Uterus (tissue), 4 donors: ENCODE measurements around the gene KMT2C. TPM values are rescaled to one million over a fixed set of nuclear protein-coding genes. Genes with fewer than 3 reads are reported as not detected.
"Not testable (repeated sequence)": the region's sequence is repeated elsewhere in the genome, so short reads cannot be mapped to it uniquely, and the experiment has no call there.

Experiments
- DNase-seq, 2 donors: peaks; one replicate each; pipeline ENCODE4 v3.0.0-alpha.2; 2019 to 2020
- H3K27ac ChIP-seq, 2 donors: fragments of 200-600 bp; sonication (generic); 1 replicate in 1 of 2; 2 replicates in 1 of 2; pipeline ENCODE4 v1.5.1; 2016 to 2018
- H3K27me3 ChIP-seq, 2 donors: fragments of 200-600 bp; sonication (generic); one replicate each; pipeline ENCODE4 v1.5.1; 2018 to 2019; ENCODE audit warnings: control low read depth in 1 of 2
- H3K36me3 ChIP-seq, 2 donors: fragments of 200-600 bp; sonication (generic); one replicate each; pipeline ENCODE4 v1.5.1; 2019; ENCODE audit warnings: control low read depth in 1 of 2
- H3K4me1 ChIP-seq, 2 donors: fragments of 200-600 bp; sonication (generic); one replicate each; pipeline ENCODE4 v1.5.1; 2018 to 2019; ENCODE audit warnings: control low read depth in 1 of 2
- H3K4me3 ChIP-seq, 2 donors: fragments of 200-600 bp; sonication (generic); 1 replicate in 1 of 2; 2 replicates in 1 of 2; pipeline ENCODE4 v1.5.1; 2018 to 2019; ENCODE audit warnings: mild to moderate bottlenecking in 1 of 2
- H3K9me3 ChIP-seq, 2 donors: fragments of 200-600 bp; sonication (generic); one replicate each; pipeline ENCODE4 v1.5.1; 2019; ENCODE audit warnings: control low read depth in 1 of 2
- CTCF ChIP-seq, 4 experiments: fragments of 200-600 bp in 2 of 4; fragments of 450-650 bp in 2 of 4; sonication (generic) in 2 of 4; IDR thresholded peaks; one replicate each; pipeline ENCODE4 v1.5.1; 2016 to 2019; ENCODE audit warnings: antibody characterized with exemption in 4 of 4, mild to moderate bottlenecking in 2 of 4, moderate library complexity in 1 of 4
- POLR2A ChIP-seq, 2 donors: fragments of 450-650 bp; IDR thresholded peaks; one replicate each; pipeline ENCODE4 v1.6.1; 2016; ENCODE audit warnings: antibody characterized with exemption in 2 of 2, mild to moderate bottlenecking in 1 of 2, moderate library complexity in 1 of 2
- intact Hi-C: fragments of 100-400 bp; cut with DNase I; formaldehyde crosslinking; loops from one replicate; pipeline ENCODE4 v1.15.1; 2023; ENCODE audit warnings: low total_unique reads
- total RNA-seq, 4 donors: library from RNA; depleted of rRNA in 3 of 4; stranded (reverse); fragments of >200 nt in 3 of 4; gene quantifications; one replicate each; pipeline versions ENCODE4 v1.1.0 to v1.2.4, GENCODE V29; 2014 to 2023
- donor health status: DM: yes; HTN: yes; CAD: no.

Gene KMT2C
- total RNA-seq, 4 donors from 2014 or later = 30.5 to 177 (median 90.0) TPM

GRCh38 chr7:152231089-152231488 is 204.7 kb downstream of the KMT2C start:
- Histone ChIP-seq H3K36me3 (no peaks in the 10 kb centered on the region), H3K27ac (no peak overlapping the region), H3K4me1 (no peaks in the 10 kb centered on the region), H3K4me3 (no peak overlapping the region), H3K27me3 (no peaks in the 10 kb centered on the region), H3K9me3 (no peaks in the 10 kb centered on the region)
- TF ChIP-seq POLR2A (IDR thresholded peaks at IDR 0.05) = no peak
- no peak for TF ChIP-seq CTCF (IDR thresholded peaks at IDR 0.05)
- no peak for DNase-seq
- intact Hi-C loops = no loop called here

- H3K4me1 ChIP-seq, intact Hi-C loops, H3K27me3 ChIP-seq, H3K4me3 ChIP-seq, H3K27ac ChIP-seq, DNase-seq, H3K9me3 ChIP-seq, H3K36me3 ChIP-seq: not testable (repeated sequence)
These were observed 216.2 kb downstream of the KMT2C start for GRCh38 chr7:152219556-152219955.

DNA sequence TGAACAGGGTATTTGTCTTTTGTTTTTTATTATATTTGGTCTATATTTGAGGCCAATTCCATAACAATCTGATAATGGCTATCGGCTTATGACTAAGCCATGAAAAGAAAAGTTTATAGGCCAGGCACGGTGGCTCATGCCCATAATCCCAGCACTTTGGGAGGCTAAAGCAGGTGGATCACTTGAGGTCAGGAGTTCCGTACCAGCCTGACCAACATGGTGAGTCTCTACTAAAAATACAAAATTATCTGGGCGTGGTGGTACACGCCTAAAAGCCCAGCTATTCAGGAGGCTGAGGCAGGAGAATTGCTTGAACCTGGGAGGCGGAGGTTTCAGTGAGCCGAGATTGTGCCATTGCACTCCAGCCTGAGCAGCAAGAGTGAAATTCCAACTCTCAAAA is 227.0 kb downstream of the KMT2C start:
- H3K4me1 ChIP-seq, H3K9me3 ChIP-seq, H3K4me3 ChIP-seq, H3K36me3 ChIP-seq, H3K27me3 ChIP-seq, DNase-seq, intact Hi-C loops, H3K27ac ChIP-seq: not testable (repeated sequence)

DNA sequence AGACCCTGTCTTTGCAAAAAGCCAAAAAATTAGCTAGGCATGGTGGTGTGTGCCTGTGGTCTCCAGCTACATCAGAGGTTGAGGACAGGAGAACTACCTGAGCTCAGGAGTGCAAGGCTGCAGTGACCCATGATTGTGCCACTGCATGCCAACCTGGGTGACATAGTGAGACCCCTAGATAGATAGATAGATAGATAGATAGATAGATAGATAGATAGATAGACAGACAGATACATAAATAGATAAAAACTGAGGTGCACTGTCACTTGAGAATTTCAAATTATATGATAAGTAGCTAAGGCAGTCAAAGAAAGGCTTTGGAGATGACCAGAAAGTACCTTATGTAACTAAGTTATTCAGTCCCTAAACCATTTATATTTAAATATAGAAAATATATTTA is 231.4 kb downstream of the KMT2C start:
- intact Hi-C loops, H3K4me1 ChIP-seq, H3K9me3 ChIP-seq, DNase-seq, H3K4me3 ChIP-seq, H3K36me3 ChIP-seq, H3K27ac ChIP-seq, H3K27me3 ChIP-seq: not testable (repeated sequence)

DNA sequence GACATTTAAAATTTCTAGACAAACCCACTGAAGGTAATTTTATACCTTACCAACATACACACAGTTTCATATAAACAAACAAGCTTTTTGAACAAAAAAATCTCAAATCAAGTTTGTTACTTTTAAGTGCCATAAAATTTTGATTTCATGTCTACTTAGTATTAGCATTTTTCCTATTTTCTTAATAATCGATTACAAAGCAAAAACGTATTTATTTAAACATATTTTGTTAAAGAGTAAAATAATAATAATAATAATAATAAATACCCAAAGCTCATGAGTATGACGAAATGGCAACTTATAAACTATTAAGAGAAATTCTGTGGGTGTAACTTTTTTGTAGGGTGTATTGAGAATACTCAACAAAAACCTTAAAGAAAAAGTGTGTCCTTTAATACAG is 232.7 kb downstream of the KMT2C start:
- Histone ChIP-seq H3K4me3 (no peak overlapping the region), H3K4me1 (no peaks in the 10 kb centered on the region), H3K27ac (no peak overlapping the region), H3K9me3 (no peaks in the 10 kb centered on the region), H3K27me3 (no peaks in the 10 kb centered on the region), H3K36me3 (no peaks in the 10 kb centered on the region)
- DNase-seq = no peak
- TF ChIP-seq POLR2A (IDR thresholded peaks at IDR 0.05) (no peak), CTCF (IDR thresholded peaks at IDR 0.05) (no peak)
- intact Hi-C loops = no loop called here

DNA sequence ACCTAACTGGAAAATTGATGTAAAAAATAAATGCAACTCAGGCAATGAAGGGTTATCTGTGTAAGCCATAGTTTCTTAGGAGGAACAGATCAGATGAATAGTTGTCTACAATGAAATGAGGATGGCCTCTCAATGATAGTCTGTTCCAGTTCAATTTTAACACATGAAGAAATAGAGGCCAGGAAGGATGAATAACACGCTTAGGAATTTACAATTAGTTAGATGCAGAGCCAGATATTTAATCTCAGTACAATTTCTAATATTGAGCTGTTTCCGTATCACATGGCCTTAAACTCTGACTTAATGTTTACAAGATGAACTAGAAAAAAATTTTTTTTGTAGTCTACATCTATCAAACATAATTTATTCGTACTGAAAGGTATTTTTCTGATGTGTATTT is 233.7 kb downstream of the KMT2C start:
- H3K9me3 ChIP-seq = no peaks in the 10 kb centered on the region
- H3K4me1 ChIP-seq = no peaks in the 10 kb centered on the region
- no peaks in the 10 kb centered on the region for H3K27me3 ChIP-seq
- H3K4me3 ChIP-seq = no peak overlapping the region
- intact Hi-C loops = no loop called here
- DNase-seq = no peak
- no peaks in the 10 kb centered on the region for H3K36me3 ChIP-seq
- TF ChIP-seq POLR2A (IDR thresholded peaks at IDR 0.05) (no peak), CTCF (IDR thresholded peaks at IDR 0.05) (no peak)
- H3K27ac ChIP-seq = peak overlapping the region in 1 of 2 donors; percentile 59

- TF ChIP-seq CTCF (IDR thresholded peaks at IDR 0.05) = no peak
- no peak for TF ChIP-seq POLR2A (IDR thresholded peaks at IDR 0.05)
- intact Hi-C loops = no loop called here
- H3K36me3 ChIP-seq = peaks cover 0 to under 1% of the 10 kb centered on the region in 2 donors
These were observed 235.4 kb downstream of the KMT2C start for GRCh38 chr7:152200395-152200794.

More at GRCh38 chr7:152200395-152200794, 235.4 kb downstream of the KMT2C start:
- Histone ChIP-seq H3K4me1 (no peaks in the 10 kb centered on the region), H3K9me3 (no peaks in the 10 kb centered on the region), H3K27ac (no peak overlapping the region), H3K27me3 (no peaks in the 10 kb centered on the region), H3K4me3 (no peak overlapping the region)
- DNase-seq = no peak
